H1 (cell line): Measurements from ENCODE around the gene MAPRE3. TPM values are rescaled to one million over a fixed set of nuclear protein-coding genes. Genes with fewer than 3 reads are reported as not detected.

Experiments used
- CTCF ChIA-PET: fragments of 300-600 bp; sonication (Branson Sonifier 250); formaldehyde crosslinking; loops from one replicate; lab custom pipeline; 2021; ENCODE audit not compliant: partially characterized antibody; lab: Charles Lee
- POLR2A ChIA-PET: fragments of 300-600 bp; sonication (Branson Sonifier 250); formaldehyde crosslinking; loops from one replicate; lab custom pipeline; 2021; ENCODE audit warnings: inconsistent platforms; ENCODE audit not compliant: partially characterized antibody; lab: Charles Lee
- DNase-seq, 2 experiments: peaks; one replicate each; pipeline versions ENCODE4 v3.0.0 to v3.0.0-alpha.2; 2010 to 2022; ENCODE audit warnings: low spot score in 2 of 2, low read depth in 1 of 2, mixed read lengths in 1 of 2
- FAIRE-seq: peaks from 2 replicates; lab custom pipeline; 2011; peaks lifted over from hg19 to GRCh38; lab: Jason Lieb, UNC
- H2AFZ ChIP-seq: 2 replicates; pipeline ENCODE4 v1.8.1; 2012; ENCODE audit warnings: low read length, inconsistent platforms
- H2AK5ac ChIP-seq: 2 replicates; pipeline ENCODE4 v1.6.1; 2013; ENCODE audit warnings: low read depth, low read length
- H2BK120ac ChIP-seq: replicated peaks from 2 replicates; pipeline ENCODE3; 2013; ENCODE audit warnings: low read depth, low read length, inconsistent platforms
- H2BK12ac ChIP-seq: 2 replicates; pipeline ENCODE4 v1.6.1; 2013; ENCODE audit warnings: low read depth, low read length
- H2BK15ac ChIP-seq: 2 replicates; pipeline ENCODE4 v1.6.1; 2013; ENCODE audit warnings: low read length
- H2BK20ac ChIP-seq: 2 replicates; pipeline ENCODE4 v1.6.1; 2013; ENCODE audit warnings: low read length
- H2BK5ac ChIP-seq: 2 replicates; pipeline ENCODE4 v1.6.1; 2013; ENCODE audit warnings: low read depth, low read length
- H3K14ac ChIP-seq: 2 replicates; pipeline ENCODE4 v1.6.1; 2013; ENCODE audit warnings: inconsistent platforms; ENCODE audit not compliant: insufficient read length
- H3K18ac ChIP-seq: 2 replicates; pipeline ENCODE4 v1.6.1; 2013; ENCODE audit warnings: low read length; ENCODE audit errors: extremely low read depth
- H3K23ac ChIP-seq: 2 replicates; pipeline ENCODE4 v1.6.1; 2013; ENCODE audit warnings: inconsistent platforms; ENCODE audit not compliant: insufficient read length
- H3K23me2 ChIP-seq: 2 replicates; pipeline ENCODE4 v1.6.1; 2013; ENCODE audit warnings: low read depth, low read length
- H3K27ac ChIP-seq: 2 replicates; pipeline ENCODE4 v1.6.1; 2011; ENCODE audit warnings: low read depth, low read length, inconsistent platforms
- H3K27me3 ChIP-seq, 4 experiments: replicated peaks in 1 of 4; 1 replicate in 1 of 4; 2 replicates in 3 of 4; pipeline versions ENCODE4 v1.6.1 to v1.8.1; 2011 to 2013; ENCODE audit warnings: low read length in 3 of 4, mild to moderate bottlenecking in 3 of 4, inconsistent platforms in 2 of 4, mixed read lengths in 2 of 4, moderate library complexity in 1 of 4; ENCODE audit not compliant: control insufficient read depth in 3 of 4, insufficient read depth in 3 of 4; ENCODE audit errors: extremely low read depth in 1 of 4
- H3K36me3 ChIP-seq, 4 experiments: 2 replicates each; pipeline versions ENCODE4 v1.6.1 to v1.8.1; 2011 to 2013; ENCODE audit warnings: mild to moderate bottlenecking in 4 of 4, low read length in 3 of 4, moderate library complexity in 2 of 4, control low read depth in 1 of 4, inconsistent platforms in 1 of 4; ENCODE audit not compliant: insufficient read depth in 4 of 4, control insufficient read depth in 2 of 4
- H3K4ac ChIP-seq: replicated peaks from 2 replicates; pipeline ENCODE3; 2013; ENCODE audit warnings: low read length, low read depth, mixed read lengths, inconsistent platforms; ENCODE audit not compliant: insufficient read length
- H3K4me1 ChIP-seq, 4 experiments: replicated peaks in 1 of 4; 1 replicate in 1 of 4; 2 replicates in 3 of 4; pipeline versions ENCODE4 v1.6.1 to v1.8.1; 2011 to 2013; ENCODE audit warnings: low read length in 3 of 4, inconsistent platforms in 2 of 4, mixed read lengths in 1 of 4; ENCODE audit not compliant: insufficient read depth in 4 of 4, control insufficient read depth in 3 of 4
- H3K4me2 ChIP-seq, 2 experiments: 2 replicates each; pipeline versions ENCODE4 v1.6.1 to v1.8.1; 2011 to 2013; ENCODE audit warnings: low read depth in 2 of 2, low read length in 2 of 2, control low read depth in 1 of 2, inconsistent platforms in 1 of 2, mild to moderate bottlenecking in 1 of 2; ENCODE audit not compliant: insufficient read depth in 1 of 2
- H3K4me3 ChIP-seq, 4 experiments: fragments of 200-600, 300-600 bp in 1 of 4; sonication (generic), shearing (Covaris generic), sonication (Bioruptor Twin) in 1 of 4; 2 replicates each; pipeline versions ENCODE4 v1.5.1 to v1.8.1; 2011 to 2016; ENCODE audit warnings: low read length in 4 of 4, low read depth in 3 of 4, control low read depth in 2 of 4, inconsistent platforms in 2 of 4, mild to moderate bottlenecking in 2 of 4, mixed read lengths in 1 of 4, moderate library complexity in 1 of 4; ENCODE audit not compliant: insufficient read depth in 2 of 4; ENCODE audit errors: extremely low read depth in 1 of 4
- H3K56ac ChIP-seq: replicated peaks from 2 replicates; pipeline ENCODE3; 2013; ENCODE audit warnings: low read depth, mild to moderate bottlenecking, mixed read lengths, low read length, inconsistent platforms; ENCODE audit not compliant: insufficient read length
- H3K79me1 ChIP-seq: 2 replicates; pipeline ENCODE4 v1.6.1; 2013; ENCODE audit warnings: low read depth, low read length, control low read depth
- H3K79me2 ChIP-seq, 2 experiments: 2 replicates each; pipeline versions ENCODE4 v1.6.1 to v1.8.1; 2012 to 2013; ENCODE audit warnings: low read length in 2 of 2, mild to moderate bottlenecking in 2 of 2, inconsistent platforms in 1 of 2; ENCODE audit not compliant: insufficient read depth in 2 of 2, control insufficient read depth in 1 of 2
- H3K9ac ChIP-seq, 4 experiments: replicated peaks in 1 of 4; 1 replicate in 1 of 4; 2 replicates in 3 of 4; pipeline versions ENCODE4 v1.6.1 to v1.8.1; 2011 to 2013; ENCODE audit warnings: low read depth in 3 of 4, low read length in 3 of 4, control low read depth in 2 of 4, mild to moderate bottlenecking in 2 of 4, moderate library complexity in 2 of 4, inconsistent platforms in 1 of 4; ENCODE audit errors: extremely low read depth in 1 of 4
- H3K9me3 ChIP-seq, 2 experiments: 2 replicates each; pipeline versions ENCODE4 v1.6.1 to v1.8.1; 2012 to 2013; ENCODE audit warnings: mild to moderate bottlenecking in 2 of 2, moderate library complexity in 2 of 2, control low read depth in 1 of 2, inconsistent platforms in 1 of 2, low read depth in 1 of 2, low read length in 1 of 2, mixed read lengths in 1 of 2; ENCODE audit not compliant: insufficient read depth in 2 of 2
- H4K20me1 ChIP-seq, 2 experiments: replicated peaks in 1 of 2; 2 replicates each; pipeline versions ENCODE3 to v1.8.1; 2011 to 2013; ENCODE audit warnings: inconsistent platforms in 2 of 2, low read length in 2 of 2, mild to moderate bottlenecking in 1 of 2; ENCODE audit not compliant: insufficient read depth in 2 of 2, control insufficient read depth in 1 of 2
- H4K5ac ChIP-seq: 2 replicates; pipeline ENCODE4 v1.6.1; 2013; ENCODE audit warnings: low read length, low read depth, mixed read lengths, inconsistent platforms; ENCODE audit not compliant: insufficient read length
- H4K8ac ChIP-seq: 2 replicates; pipeline ENCODE4 v1.8.0; 2013; ENCODE audit warnings: mild to moderate bottlenecking, moderate library complexity, low read length, inconsistent platforms; ENCODE audit not compliant: insufficient read depth; ENCODE audit errors: extremely low read depth
- H4K91ac ChIP-seq: replicated peaks from 2 replicates; pipeline ENCODE3; 2013; ENCODE audit warnings: low read length, mixed read lengths, inconsistent platforms; ENCODE audit not compliant: insufficient read length
- CBX8 ChIP-seq: fragments of 300-800, 300-1000 bp; sonication (generic); IDR thresholded peaks from 2 replicates; pipeline ENCODE4 v1.7.1; 2016; ENCODE audit warnings: low read depth, low read length, borderline replicate concordance
- E2F6 ChIP-seq: IDR thresholded peaks from 2 replicates; pipeline ENCODE4 v1.6.1; 2012; ENCODE audit warnings: inconsistent platforms
- GTF2F1 ChIP-seq: IDR thresholded peaks from 2 replicates; pipeline ENCODE4 v1.6.1; 2012; ENCODE audit warnings: low read depth, low read length, improper control_type of control experiment, borderline replicate concordance
- POLR2AphosphoS5 ChIP-seq: IDR thresholded peaks from 2 replicates; pipeline ENCODE4 v1.6.1; 2011; ENCODE audit warnings: low read depth, low read length
- RFX5 ChIP-seq: IDR thresholded peaks from 2 replicates; pipeline ENCODE4 v1.6.1; 2011; ENCODE audit warnings: low read depth, low read length, improper control_type of control experiment, borderline replicate concordance
- SP2 ChIP-seq: IDR thresholded peaks from 2 replicates; pipeline ENCODE4 v1.6.1; 2012; ENCODE audit warnings: mild to moderate bottlenecking, low read length, inconsistent platforms
- WGBS, 2 experiments: shearing (Covaris generic) in 1 of 2; methylation state at CpG; one replicate each; pipeline versions ENCODE4 v1.1.6 to v1.1.7; 2013 to 2015; ENCODE audit warnings: low lambda C conversion rate in 2 of 2, mixed read lengths in 2 of 2, inconsistent platforms in 1 of 2, low coverage in 1 of 2, missing lambda C conversion rate in 1 of 2; ENCODE audit not compliant: insufficient replicate concordance in 2 of 2, insufficient coverage in 1 of 2, insufficient read length in 1 of 2; ENCODE audit errors: extremely low coverage in 1 of 2, missing lambda C conversion rate in 1 of 2; 5-methylcytosine and 5-hydroxymethylcytosine counted together
- polyA plus RNA-seq, 7 experiments: library from polyadenylated mRNA; depleted of rRNA in 3 of 7; stranded (reverse) in 5 of 7; unstranded in 2 of 7; fragments of >200 nt in 5 of 7; fragments of 200-250 nt in 2 of 7; gene quantifications; 1 replicate in 5 of 7; 2 replicates in 1 of 7; 4 replicates in 1 of 7; pipeline versions ENCODE4 v1.2.1 to v1.2.3, GENCODE V29; 2011 to 2013; ENCODE audit warnings: missing spikeins in 2 of 7, mixed read lengths in 2 of 7
- total RNA-seq: library from RNA; stranded (reverse); fragmentation: NEBNext Ultra II Directional; extraction: Animal tissue kit (Norgen Biotek cat#: 25700); gene quantifications from 2 replicates; pipeline ENCODE4 v1.2.1, GENCODE V29; 2021
- TF ChIP-seq, protein P1 (sequence below): IDR thresholded peaks from 2 replicates; pipeline ENCODE4 v1.6.1; 2011; ENCODE audit warnings: low read depth, mild to moderate bottlenecking, low read length; ENCODE audit not compliant: insufficient read depth

The MAPRE3 gene
- total and polyA plus RNA-seq, 2 of the 8 experiments (the other 6 are each of a cell fraction or from before 2014, with no cell fraction given), result 4.9 to 6.6 TPM

GRCh38 chr2:27023740-27024139, 53.3 kb downstream of the MAPRE3 start:
- CTCF ChIA-PET, result interaction anchor here (0.6 to 6.1 kb wide), 27 partner anchors 8 to 585 kb away, joined by 3 to 122 read pairs (median 8); partner anchors contain the start of genes AGBL5, DPYSL5, MAPRE3 and TMEM214
- H3K79me2 ChIP-seq, result no peaks in the 10 kb centered on the region

More at GRCh38 chr2:27023740-27024139, 53.3 kb downstream of the MAPRE3 start:
- no peaks in the 10 kb centered on the region; a peak in 1 of 7 replicates for H3K27me3 ChIP-seq
- no peak overlapping the region for H3K4me3 ChIP-seq
- H2BK12ac ChIP-seq, result no peak overlapping the region
- H3K9ac ChIP-seq, result no peak overlapping the region
- no peak overlapping the region for H3K27ac ChIP-seq
- H2BK120ac ChIP-seq, result no peak overlapping the region
- POLR2A ChIA-PET, result interaction anchor here (0.7 to 1.0 kb wide), 4 partner anchors 10 to 188 kb away, joined by 3 read pairs; partner anchors contain the start of genes ATRAID and SLC5A6
- no peak overlapping the region; the same call in 1 of the 2 replicates for H2BK5ac ChIP-seq
- peaks cover 0 to 3% (median 0%) of the 10 kb centered on the region in 4 experiments; a peak in 1 of 8 replicates for H3K36me3 ChIP-seq
- H3K9me3 ChIP-seq, result no peaks in the 10 kb centered on the region
- H4K20me1 ChIP-seq, result peaks cover 0 to 11% of the 10 kb centered on the region in 2 experiments
- no peak overlapping the region for H2AK5ac ChIP-seq
- DNase-seq (no peak), FAIRE-seq (no peak)
- no peak overlapping the region for H3K18ac ChIP-seq
- no peaks in the 10 kb centered on the region for H3K23me2 ChIP-seq
- TF ChIP-seq GTF2F1 (no peak), E2F6 (no peak), RFX5 (no peak), SP2 (no peak), CBX8 (no peak), POLR2AphosphoS5 (no peak)
- TF ChIP-seq, protein P1, sequence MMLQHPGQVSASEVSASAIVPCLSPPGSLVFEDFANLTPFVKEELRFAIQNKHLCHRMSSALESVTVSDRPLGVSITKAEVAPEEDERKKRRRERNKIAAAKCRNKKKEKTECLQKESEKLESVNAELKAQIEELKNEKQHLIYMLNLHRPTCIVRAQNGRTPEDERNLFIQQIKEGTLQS, result no peak
- H4K91ac ChIP-seq, result no peak overlapping the region
- no peak overlapping the region for H2BK15ac ChIP-seq
- no peak overlapping the region for H2BK20ac ChIP-seq
- H3K4me2 ChIP-seq, result no peak overlapping the region
- H3K4ac ChIP-seq, result no peak overlapping the region
- no peak overlapping the region for H2AFZ ChIP-seq
- WGBS, 2 experiments, result 95% methylated on average over 6 of the region's 7 CpGs; no CpG with 5 or more reads in 1 of the 2 experiments
- H3K23ac ChIP-seq, result no peak overlapping the region
- no peak overlapping the region for H4K5ac ChIP-seq
- H4K8ac ChIP-seq, result no peak overlapping the region; the same call in 1 of the 2 replicates
- peaks cover 0 to 4% (median under 1%) of the 10 kb centered on the region in 4 experiments; a peak in 1 of 7 replicates for H3K4me1 ChIP-seq
- no peak overlapping the region for H3K56ac ChIP-seq
- H3K79me1 ChIP-seq, result peaks cover 2% of the 10 kb centered on the region; the same call in 1 of the 2 replicates
- H3K14ac ChIP-seq, result no peak overlapping the region
